ENCODE results near the gene CDK15.

GRCh38 chr2:201901786-201902185 is 95.4 kb downstream of the CDK15 start:
- TF ChIP-seq CTCF (IDR thresholded peaks at IDR 0.05; ENCODE audit: insufficient read depth, low read length, poor library complexity, severe bottlenecking) (no peak), EZH2phosphoT487 (conservative IDR thresholded peaks at IDR 0.05; ENCODE audit: low read length) (no peak)

Data from SU-DHL-6 (cell line).